Osteoblast (primary cell): Measurements from ENCODE around the gene RBM17. TPM values are rescaled to one million over a fixed set of nuclear protein-coding genes. Genes with fewer than 3 reads are reported as not detected.

Experiments
- DNase-seq: peaks from one replicate; pipeline ENCODE4 v3.0.0; 2011; ENCODE audit warnings: low spot score, mixed read lengths; ENCODE audit not compliant: insufficient read length; ENCODE audit errors: missing footprints
- H2AFZ ChIP-seq: 2 replicates; pipeline ENCODE4 v1.6.0; 2011; ENCODE audit warnings: mild to moderate bottlenecking, low read length
- H3K27ac ChIP-seq: 2 replicates; pipeline ENCODE4 v1.5.1; 2011; ENCODE audit warnings: mild to moderate bottlenecking, low read depth, low read length, moderate library complexity
- H3K27me3 ChIP-seq: 2 replicates; pipeline ENCODE4 v1.6.0; 2012; ENCODE audit warnings: mild to moderate bottlenecking, control low read depth, inconsistent platforms, low read length, moderate library complexity; ENCODE audit not compliant: insufficient read depth
- H3K36me3 ChIP-seq: 2 replicates; pipeline ENCODE4 v1.5.1; 2011; ENCODE audit warnings: mild to moderate bottlenecking, low read length, control low read depth, moderate library complexity; ENCODE audit not compliant: insufficient read depth
- H3K4me1 ChIP-seq: 2 replicates; pipeline ENCODE4 v1.5.1; 2011; ENCODE audit warnings: mild to moderate bottlenecking, low read length, control low read depth, moderate library complexity; ENCODE audit not compliant: insufficient read depth
- H3K4me2 ChIP-seq: 2 replicates; pipeline ENCODE4 v1.6.0; 2011; ENCODE audit warnings: mild to moderate bottlenecking, low read length; ENCODE audit not compliant: insufficient read depth
- H3K4me3 ChIP-seq: fragments of 200-600 bp; sonication (generic); 3 replicates; pipeline ENCODE4 v1.5.1; 2012; ENCODE audit warnings: mild to moderate bottlenecking, low read length, inconsistent platforms; ENCODE audit not compliant: insufficient read depth
- H3K79me2 ChIP-seq: 2 replicates; pipeline ENCODE4 v1.6.0; 2012; ENCODE audit warnings: mild to moderate bottlenecking, low read length, control low read depth, inconsistent platforms; ENCODE audit not compliant: insufficient read depth
- H3K9me3 ChIP-seq: 2 replicates; pipeline ENCODE4 v1.5.1; 2011; ENCODE audit warnings: low read depth, low read length, control low read depth
- H4K20me1 ChIP-seq: 2 replicates; pipeline ENCODE4 v1.6.0; 2012; ENCODE audit warnings: mild to moderate bottlenecking, low read length, control low read depth; ENCODE audit not compliant: insufficient read depth
- total RNA-seq: library from RNA; depleted of rRNA; stranded (reverse); fragments of >200 nt; gene quantifications from 2 replicates; pipeline ENCODE4 v1.2.3, GENCODE V29; 2012
- TF ChIP-seq, protein P1 (sequence below): IDR thresholded peaks from 2 replicates; pipeline ENCODE4 v1.5.1; 2011; ENCODE audit warnings: mild to moderate bottlenecking, low read depth, low read length, moderate library complexity; ENCODE audit errors: extremely low read depth

Gene RBM17
- total RNA-seq, 1 donor = 29.3 TPM

DNA sequence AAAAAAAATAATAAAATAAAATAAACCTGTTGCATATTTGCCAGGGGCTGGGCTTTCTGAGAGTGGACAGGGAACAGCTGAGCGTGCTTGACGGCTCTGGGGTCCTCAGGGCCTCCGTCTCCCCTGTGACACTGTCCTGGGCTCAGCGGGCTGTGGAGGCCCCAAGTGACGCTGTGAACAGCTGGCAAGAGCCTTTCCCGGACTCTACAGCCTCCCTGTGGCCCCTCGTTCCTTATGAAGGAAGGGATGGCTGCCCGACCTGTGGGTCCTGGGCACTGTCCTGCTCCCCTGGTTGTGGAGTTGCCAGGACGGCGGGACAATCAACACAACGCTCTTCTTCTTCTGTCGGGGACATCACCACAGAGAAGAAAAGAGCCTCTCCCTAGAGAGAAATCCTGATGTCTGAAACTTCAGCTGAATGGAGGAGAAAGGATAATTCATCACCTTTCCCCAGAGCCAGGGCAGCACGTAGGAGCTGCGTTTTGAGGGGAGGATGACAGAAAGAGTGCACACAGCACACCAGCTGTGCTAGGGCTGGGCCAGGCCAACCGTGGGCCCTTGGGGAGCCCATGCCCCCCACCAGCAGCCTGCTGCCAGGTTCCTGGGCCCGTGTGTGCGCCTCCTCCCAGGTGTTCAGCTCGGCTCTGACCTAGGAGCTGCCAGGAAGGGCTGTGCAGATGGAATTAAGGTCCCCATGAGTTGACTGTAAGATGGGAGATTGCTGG is 45.4 kb downstream of the RBM17 start:
- Histone ChIP-seq H3K27me3 (peaks cover 10% of the 10 kb centered on the region), H3K27ac (no peak overlapping the region), H4K20me1 (no peaks in the 10 kb centered on the region), H3K4me1 (peaks cover 14% of the 10 kb centered on the region), H2AFZ (no peak overlapping the region), H3K4me2 (no peak overlapping the region), H3K36me3 (no peaks in the 10 kb centered on the region), H3K4me3 (no peak overlapping the region), H3K79me2 (no peaks in the 10 kb centered on the region), H3K9me3 (no peaks in the 10 kb centered on the region)
- TF ChIP-seq, protein P1, sequence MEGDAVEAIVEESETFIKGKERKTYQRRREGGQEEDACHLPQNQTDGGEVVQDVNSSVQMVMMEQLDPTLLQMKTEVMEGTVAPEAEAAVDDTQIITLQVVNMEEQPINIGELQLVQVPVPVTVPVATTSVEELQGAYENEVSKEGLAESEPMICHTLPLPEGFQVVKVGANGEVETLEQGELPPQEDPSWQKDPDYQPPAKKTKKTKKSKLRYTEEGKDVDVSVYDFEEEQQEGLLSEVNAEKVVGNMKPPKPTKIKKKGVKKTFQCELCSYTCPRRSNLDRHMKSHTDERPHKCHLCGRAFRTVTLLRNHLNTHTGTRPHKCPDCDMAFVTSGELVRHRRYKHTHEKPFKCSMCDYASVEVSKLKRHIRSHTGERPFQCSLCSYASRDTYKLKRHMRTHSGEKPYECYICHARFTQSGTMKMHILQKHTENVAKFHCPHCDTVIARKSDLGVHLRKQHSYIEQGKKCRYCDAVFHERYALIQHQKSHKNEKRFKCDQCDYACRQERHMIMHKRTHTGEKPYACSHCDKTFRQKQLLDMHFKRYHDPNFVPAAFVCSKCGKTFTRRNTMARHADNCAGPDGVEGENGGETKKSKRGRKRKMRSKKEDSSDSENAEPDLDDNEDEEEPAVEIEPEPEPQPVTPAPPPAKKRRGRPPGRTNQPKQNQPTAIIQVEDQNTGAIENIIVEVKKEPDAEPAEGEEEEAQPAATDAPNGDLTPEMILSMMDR = no peak
- no peak for DNase-seq

DNA sequence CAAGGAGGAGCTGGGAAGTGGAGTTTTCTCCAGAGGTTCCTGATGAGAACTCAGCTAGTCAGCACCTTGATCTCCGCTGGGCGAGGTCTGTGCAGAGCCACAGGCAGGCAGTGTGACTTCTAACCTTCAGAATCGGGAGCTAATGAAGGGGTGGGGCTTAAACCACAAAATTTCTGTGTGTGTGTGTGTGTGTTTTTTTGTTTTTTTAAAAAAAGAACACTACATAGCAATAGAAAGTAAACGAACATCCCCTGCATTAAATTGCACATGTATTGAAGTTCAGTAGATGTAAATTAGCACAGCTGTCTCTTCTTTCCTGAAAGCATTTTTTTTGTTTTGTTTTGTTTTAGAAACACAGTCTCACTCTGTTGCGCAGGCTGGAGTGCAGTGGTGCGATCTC is 46.2 kb downstream of the RBM17 start:
- no peak overlapping the region for H3K4me3 ChIP-seq
- DNase-seq = no peak
- no peak overlapping the region for H3K27ac ChIP-seq
- peaks cover 14% of the 10 kb centered on the region for H3K4me1 ChIP-seq
- no peaks in the 10 kb centered on the region for H4K20me1 ChIP-seq
- TF ChIP-seq, protein P1 = no peak
- no peaks in the 10 kb centered on the region for H3K79me2 ChIP-seq
- no peaks in the 10 kb centered on the region for H3K36me3 ChIP-seq
- no peak overlapping the region for H2AFZ ChIP-seq
- no peaks in the 10 kb centered on the region for H3K9me3 ChIP-seq
- H3K27me3 ChIP-seq = peaks cover 15% of the 10 kb centered on the region
- no peak overlapping the region for H3K4me2 ChIP-seq

DNA sequence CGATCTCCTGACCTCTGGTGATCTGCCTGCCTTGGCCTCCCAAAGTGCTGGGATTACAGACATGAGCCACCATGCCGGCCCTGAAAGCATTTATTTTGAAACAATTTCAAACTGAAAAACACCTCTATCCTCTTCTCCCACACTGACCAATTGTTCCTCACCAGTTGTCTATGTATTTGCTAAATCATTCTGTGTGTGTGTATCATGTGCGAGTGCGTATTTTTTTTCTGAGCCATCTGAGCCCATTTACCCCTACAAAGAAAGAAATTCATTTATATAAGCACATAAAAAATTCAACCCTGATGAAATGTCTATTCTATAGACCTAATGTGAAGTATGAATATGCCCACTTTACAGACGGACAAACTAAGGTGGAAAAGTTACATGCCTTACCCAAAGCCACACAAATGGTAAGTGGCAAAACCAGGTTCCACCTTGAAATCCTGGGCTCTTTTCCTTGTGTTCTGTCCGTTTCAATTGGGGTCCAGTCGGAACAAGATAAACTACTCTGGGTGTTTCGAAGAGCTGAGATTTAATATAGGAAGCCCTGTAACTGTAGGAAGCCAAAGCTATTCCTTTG is 46.8 kb downstream of the RBM17 start:
- H3K36me3 ChIP-seq = no peaks in the 10 kb centered on the region
- no peak overlapping the region for H2AFZ ChIP-seq
- TF ChIP-seq, protein P1 = no peak
- peaks cover 21% of the 10 kb centered on the region for H3K27me3 ChIP-seq
- H3K4me3 ChIP-seq = peak overlapping the region; percentile 46
- H3K79me2 ChIP-seq = no peaks in the 10 kb centered on the region
- peak overlapping the region; percentile 83 for H3K4me2 ChIP-seq
- DNase-seq = no peak
- H3K27ac ChIP-seq = peak overlapping the region; percentile 70
- peaks cover 16% of the 10 kb centered on the region for H3K4me1 ChIP-seq
- no peaks in the 10 kb centered on the region for H4K20me1 ChIP-seq
- no peaks in the 10 kb centered on the region for H3K9me3 ChIP-seq
